Transverse colon (tissue), 4 donors: ENCODE data around the gene TRPM3. TPM values are rescaled to one million over a fixed set of nuclear protein-coding genes. Genes with fewer than 3 reads are reported as not detected.

Source experiments
- DNase-seq: peaks from one replicate; pipeline ENCODE4 v3.0.0-alpha.2; 2019
- H3K27ac ChIP-seq, 4 donors: fragments of 200-600 bp; sonication (generic); 2 replicates each; pipeline ENCODE4 v1.5.1; 2016 to 2018; ENCODE audit warnings: inconsistent platforms in 4 of 4
- H3K27me3 ChIP-seq: fragments of 200-600 bp; sonication (generic); 2 replicates; pipeline ENCODE4 v1.5.1; 2017; ENCODE audit warnings: inconsistent platforms
- H3K36me3 ChIP-seq, 4 donors: fragments of 200-600 bp; sonication (generic); 2 replicates each; pipeline ENCODE4 v1.5.1; 2017 to 2019; ENCODE audit warnings: inconsistent platforms in 4 of 4
- H3K4me1 ChIP-seq, 4 donors: fragments of 200-600 bp; sonication (generic); 2 replicates each; pipeline ENCODE4 v1.5.1; 2017 to 2020; ENCODE audit warnings: inconsistent platforms in 4 of 4
- H3K4me3 ChIP-seq, 4 donors: fragments of 200-600 bp; sonication (generic); 1 replicate in 1 of 4; 2 replicates in 3 of 4; pipeline versions ENCODE4 v1.5.1 to v1.6.1; 2017 to 2019; ENCODE audit warnings: inconsistent platforms in 4 of 4
- H3K9me3 ChIP-seq, 2 donors: fragments of 200-600 bp; sonication (generic); 2 replicates each; pipeline ENCODE4 v1.5.1; 2017 to 2019; ENCODE audit warnings: inconsistent platforms in 2 of 2
- CTCF ChIP-seq, 5 experiments: fragments of 200-600 bp in 3 of 5; fragments of 450-650 bp in 2 of 5; sonication (generic) in 3 of 5; IDR thresholded peaks; 1 replicate in 2 of 5; 2 replicates in 3 of 5; pipeline ENCODE4 v1.5.1; 2016 to 2017; ENCODE audit warnings: antibody characterized with exemption in 5 of 5, inconsistent platforms in 3 of 5, mild to moderate bottlenecking in 2 of 5, moderate library complexity in 1 of 5
- EP300 ChIP-seq: sonication (generic); formaldehyde crosslinking; IDR thresholded peaks from one replicate; pipeline ENCODE4 v1.6.1; 2017; ENCODE audit warnings: antibody characterized with exemption, low read depth
- POLR2A ChIP-seq: fragments of 450-650 bp; IDR thresholded peaks from one replicate; pipeline ENCODE4 v1.6.1; 2016; ENCODE audit warnings: antibody characterized with exemption, mild to moderate bottlenecking, moderate library complexity
- POLR2AphosphoS5 ChIP-seq, 3 donors: sonication (generic); formaldehyde crosslinking; IDR thresholded peaks; one replicate each; pipeline ENCODE4 v1.6.1; 2016; ENCODE audit warnings: antibody characterized with exemption in 3 of 3
- WGBS, 2 donors: methylation state at CpG; one replicate each; pipeline ENCODE4 v1.1.5; 2018; ENCODE audit warnings: low coverage in 1 of 2; 5-methylcytosine and 5-hydroxymethylcytosine counted together
- in situ Hi-C, 4 donors: fragments of 200-750 bp; cut with MboI; loops; one replicate each; pipeline versions ENCODE4 v1.15.0 to v1.15.1; 2017; ENCODE audit warnings: low sequenced_read_pairs in 3 of 4, low pct_ligation_motif_present in 1 of 4, low pct_unique_long_range_greater_than_20kb in 1 of 4
- intact Hi-C: fragments of 100-400 bp; cut with DNase I; formaldehyde crosslinking; loops from one replicate; pipeline ENCODE4 v1.15.1; 2023; ENCODE audit warnings: low total_unique reads
- total RNA-seq, 4 donors: library from RNA; depleted of rRNA; stranded (reverse); fragments of >200 nt; gene quantifications; one replicate each; pipeline ENCODE4 v1.1.0, GENCODE V29; 2016

TRPM3 gene
- total RNA-seq, 4 donors from 2014 or later = 0.16 to 1.2 (median 0.32) TPM

GRCh38 chr9:71004196-71004595 lies 117.2 kb downstream of the TRPM3 start:
- Histone ChIP-seq H3K4me1 (no peaks in the 10 kb centered on the region), H3K27me3 (no peaks in the 10 kb centered on the region), H3K27ac (no peak overlapping the region), H3K4me3 (no peak overlapping the region), H3K9me3 (peaks cover 11 to 13% of the 10 kb centered on the region in 2 donors), H3K36me3 (no peaks in the 10 kb centered on the region)
- in situ Hi-C loops (loop anchor here in 1 of 4 donors (25.0 kb wide), 1 partner anchor 367 kb away; no protein-coding TSS in a partner anchor), intact Hi-C loops (no loop called here)
- TF ChIP-seq POLR2A = no peak
- no peak for TF ChIP-seq CTCF (IDR thresholded peaks at IDR 0.05)
- no peak for TF ChIP-seq EP300
- no peak for TF ChIP-seq POLR2AphosphoS5 (IDR thresholded peaks at IDR 0.05)
- WGBS, 2 donors = 89 to 92% methylated on average over 4 of the region's 4 CpGs
- no peak for DNase-seq

GRCh38 chr9:71003346-71003745 lies 118.1 kb downstream of the TRPM3 start:
- intact Hi-C loops = no loop called here
- in situ Hi-C loops = loop anchor here in 1 of 4 donors (25.0 kb wide), 1 partner anchor 366 kb away; no protein-coding TSS in a partner anchor
- Histone ChIP-seq H3K27ac (no peak overlapping the region), H3K27me3 (no peaks in the 10 kb centered on the region), H3K9me3 (peaks cover 11 to 13% of the 10 kb centered on the region in 2 donors), H3K36me3 (no peaks in the 10 kb centered on the region), H3K4me1 (no peaks in the 10 kb centered on the region), H3K4me3 (no peak overlapping the region)
- DNase-seq = no peak
- TF ChIP-seq POLR2AphosphoS5 (IDR thresholded peaks at IDR 0.05) (no peak), POLR2A (no peak), EP300 (no peak), CTCF (IDR thresholded peaks at IDR 0.05) (no peak)
- WGBS, 2 donors = 96 to 100% methylated on average over 4 of the region's 4 CpGs

- Histone ChIP-seq H3K27me3 (no peaks in the 10 kb centered on the region), H3K4me3 (no peak overlapping the region), H3K36me3 (no peaks in the 10 kb centered on the region), H3K4me1 (no peaks in the 10 kb centered on the region), H3K27ac (no peak overlapping the region), H3K9me3 (peaks cover 11 to 13% of the 10 kb centered on the region in 2 donors)
- WGBS, 2 donors = 63 to 67% methylated on average over 5 of the region's 5 CpGs
- intact Hi-C loops (no loop called here), in situ Hi-C loops (loop anchor here in 1 of 4 donors (25.0 kb wide), 1 partner anchor 365 kb away; no protein-coding TSS in a partner anchor)
- peak; percentile 40 to 48 (median 45) for TF ChIP-seq CTCF (IDR thresholded peaks at IDR 0.05)
- no peak for TF ChIP-seq POLR2A
- DNase-seq = peak; percentile 28
Observed at GRCh38 chr9:71001780-71002386, 119.5 kb downstream of the TRPM3 start.

GRCh38 chr9:70998962-70999361 lies 122.5 kb downstream of the TRPM3 start:
- Histone ChIP-seq H3K36me3 (no peaks in the 10 kb centered on the region), H3K4me1 (no peaks in the 10 kb centered on the region), H3K9me3 (no peaks in the 10 kb centered on the region), H3K27me3 (no peaks in the 10 kb centered on the region), H3K4me3 (no peak overlapping the region), H3K27ac (no peak overlapping the region)
- intact Hi-C loops = no loop called here
- no peak for DNase-seq
- WGBS, 2 donors = 52 to 78% methylated on average over 1 of the region's 1 CpG
- in situ Hi-C loops = loop anchor here in 2 of 4 donors (25.0 kb wide), 2 partner anchors 337 to 362 kb away; no protein-coding TSS in a partner anchor
- TF ChIP-seq EP300 (no peak), CTCF (IDR thresholded peaks at IDR 0.05) (no peak), POLR2AphosphoS5 (IDR thresholded peaks at IDR 0.05) (no peak), POLR2A (no peak)
